Measurements from ENCODE around the gene MBD4. TPM values are rescaled to one million over a fixed set of nuclear protein-coding genes. Genes with fewer than 3 reads are reported as not detected.

The MBD4 gene
- total RNA-seq, 1 experiment from 2014 or later, result 130 TPM

- no peak overlapping the region for H3K4me3 ChIP-seq (ENCODE audit: low read length)
- peaks cover 17% of the 10 kb centered on the region for H3K79me2 ChIP-seq (ENCODE audit: low read length)
- H3K27ac ChIP-seq (ENCODE audit: low read length), result no peak overlapping the region
- peaks cover 23% of the 10 kb centered on the region for H3K4me1 ChIP-seq (ENCODE audit: low read length)
- no peak overlapping the region for H3K4me2 ChIP-seq (ENCODE audit: low read depth, low read length, poor library complexity, severe bottlenecking)
- H3K27me3 ChIP-seq (ENCODE audit: low read length), result no peaks in the 10 kb centered on the region
- peaks cover 2% of the 10 kb centered on the region; the same call in 1 of the 2 replicates for H3K36me3 ChIP-seq (ENCODE audit: insufficient read depth, low read length)
- no peaks in the 10 kb centered on the region for H3K9me3 ChIP-seq (ENCODE audit: low read length)
- H3K9ac ChIP-seq (ENCODE audit: low read length), result no peak overlapping the region
- DNase-seq, result no peak
- H3K9me2 ChIP-seq (replicated peaks; ENCODE audit: insufficient read depth, low read length), result no peaks in the 10 kb centered on the region
- H2AFZ ChIP-seq (ENCODE audit: low read length), result no peak overlapping the region
- H4K20me1 ChIP-seq (ENCODE audit: insufficient read depth, low read depth, low read length), result no peaks in the 10 kb centered on the region
These were observed 3.2 kb upstream of the MBD4 start for GRCh38 chr3:129442947-129443346.

- Histone ChIP-seq H3K27ac (ENCODE audit: low read length) (no peak overlapping the region), H4K20me1 (ENCODE audit: insufficient read depth, low read depth, low read length) (no peaks in the 10 kb centered on the region), H3K9me3 (ENCODE audit: low read length) (no peaks in the 10 kb centered on the region), H3K4me2 (ENCODE audit: low read depth, low read length, poor library complexity, severe bottlenecking) (no peak overlapping the region), H3K27me3 (ENCODE audit: low read length) (no peaks in the 10 kb centered on the region), H3K9me2 (replicated peaks; ENCODE audit: insufficient read depth, low read length) (no peaks in the 10 kb centered on the region), H3K79me2 (ENCODE audit: low read length) (peaks cover 22% of the 10 kb centered on the region), H3K4me1 (ENCODE audit: low read length) (peaks cover 28% of the 10 kb centered on the region), H3K36me3 (ENCODE audit: insufficient read depth, low read length) (peaks cover 5% of the 10 kb centered on the region; the same call in 1 of the 2 replicates), H3K4me3 (ENCODE audit: low read length) (no peak overlapping the region), H2AFZ (ENCODE audit: low read length) (no peak overlapping the region), H3K9ac (ENCODE audit: low read length) (no peak overlapping the region)
- no peak for DNase-seq
These were observed 2.7 kb upstream of the MBD4 start for GRCh38 chr3:129442486-129442885.

- peak overlapping the region; percentile 70 for H3K4me2 ChIP-seq (ENCODE audit: low read depth, low read length, poor library complexity, severe bottlenecking)
- H3K36me3 ChIP-seq (ENCODE audit: insufficient read depth, low read length), result peaks cover 5% of the 10 kb centered on the region; the same call in 1 of the 2 replicates
- peaks cover 29% of the 10 kb centered on the region for H3K79me2 ChIP-seq (ENCODE audit: low read length)
These were observed 2.0 kb upstream of the MBD4 start for GRCh38 chr3:129441782-129442181.

GRCh38 chr3:129441215-129441614 lies 1.5 kb upstream of the MBD4 start:
- no peak for DNase-seq
- no peaks in the 10 kb centered on the region for H4K20me1 ChIP-seq (ENCODE audit: insufficient read depth, low read depth, low read length)
- H2AFZ ChIP-seq (ENCODE audit: low read length), result no peak overlapping the region
- H3K9ac ChIP-seq (ENCODE audit: low read length), result peak overlapping the region; percentile 75
- no peaks in the 10 kb centered on the region for H3K9me3 ChIP-seq (ENCODE audit: low read length)
- no peaks in the 10 kb centered on the region for H3K27me3 ChIP-seq (ENCODE audit: low read length)
- H3K79me2 ChIP-seq (ENCODE audit: low read length), result peaks cover 34% of the 10 kb centered on the region
- H3K9me2 ChIP-seq (replicated peaks; ENCODE audit: insufficient read depth, low read length), result no peaks in the 10 kb centered on the region
- H3K4me2 ChIP-seq (ENCODE audit: low read depth, low read length, poor library complexity, severe bottlenecking), result peak overlapping the region; percentile 70
- H3K27ac ChIP-seq (ENCODE audit: low read length), result no peak overlapping the region
- H3K4me3 ChIP-seq (ENCODE audit: low read length), result peak overlapping the region; percentile 69
- H3K36me3 ChIP-seq (ENCODE audit: insufficient read depth, low read length), result peaks cover 6% of the 10 kb centered on the region; the same call in 1 of the 2 replicates
- H3K4me1 ChIP-seq (ENCODE audit: low read length), result peaks cover 41% of the 10 kb centered on the region

More at GRCh38 chr3:129441782-129442181, 2.0 kb upstream of the MBD4 start:
- Histone ChIP-seq H3K4me1 (ENCODE audit: low read length) (peaks cover 35% of the 10 kb centered on the region), H3K9ac (ENCODE audit: low read length) (no peak overlapping the region), H2AFZ (ENCODE audit: low read length) (no peak overlapping the region), H3K27me3 (ENCODE audit: low read length) (no peaks in the 10 kb centered on the region), H3K27ac (ENCODE audit: low read length) (no peak overlapping the region), H4K20me1 (ENCODE audit: insufficient read depth, low read depth, low read length) (no peaks in the 10 kb centered on the region), H3K4me3 (ENCODE audit: low read length) (0 out of 2 replicates have a peak overlapping the region, but pooled peaks have one; percentile 69), H3K9me3 (ENCODE audit: low read length) (no peaks in the 10 kb centered on the region), H3K9me2 (replicated peaks; ENCODE audit: insufficient read depth, low read length) (no peaks in the 10 kb centered on the region)
- DNase-seq, result no peak

- peaks cover 39% of the 10 kb centered on the region for H3K79me2 ChIP-seq (ENCODE audit: low read length)
- peaks cover 12% of the 10 kb centered on the region; the same call in 1 of the 2 replicates for H3K36me3 ChIP-seq (ENCODE audit: insufficient read depth, low read length)
- H4K20me1 ChIP-seq (ENCODE audit: insufficient read depth, low read depth, low read length), result no peaks in the 10 kb centered on the region
- H3K4me3 ChIP-seq (ENCODE audit: low read length), result peak overlapping the region; percentile 69
- H3K4me2 ChIP-seq (ENCODE audit: low read depth, low read length, poor library complexity, severe bottlenecking), result peak overlapping the region; percentile 70
- H3K27ac ChIP-seq (ENCODE audit: low read length), result peak overlapping the region; percentile 71
- peak; percentile 58 for DNase-seq
- no peak overlapping the region for H2AFZ ChIP-seq (ENCODE audit: low read length)
- no peaks in the 10 kb centered on the region for H3K27me3 ChIP-seq (ENCODE audit: low read length)
- no peaks in the 10 kb centered on the region for H3K9me2 ChIP-seq (replicated peaks; ENCODE audit: insufficient read depth, low read length)
- peaks cover 46% of the 10 kb centered on the region for H3K4me1 ChIP-seq (ENCODE audit: low read length)
- no peaks in the 10 kb centered on the region for H3K9me3 ChIP-seq (ENCODE audit: low read length)
- H3K9ac ChIP-seq (ENCODE audit: low read length), result peak overlapping the region; percentile 75
These were observed 956 bp upstream of the MBD4 start for GRCh38 chr3:129440618-129441190.

- H3K79me2 ChIP-seq (ENCODE audit: low read length), result peaks cover 51% of the 10 kb centered on the region
- no peaks in the 10 kb centered on the region for H4K20me1 ChIP-seq (ENCODE audit: insufficient read depth, low read depth, low read length)
- H3K4me2 ChIP-seq (ENCODE audit: low read depth, low read length, poor library complexity, severe bottlenecking), result peak overlapping the region; percentile 88
- H3K9me2 ChIP-seq (replicated peaks; ENCODE audit: insufficient read depth, low read length), result no peaks in the 10 kb centered on the region
- H3K9me3 ChIP-seq (ENCODE audit: low read length), result no peaks in the 10 kb centered on the region
- peak; percentile 89 for DNase-seq
- peak overlapping the region; percentile 27; the same call in 1 of the 2 replicates for H2AFZ ChIP-seq (ENCODE audit: low read length)
- peaks cover 60% of the 10 kb centered on the region for H3K4me1 ChIP-seq (ENCODE audit: low read length)
- H3K4me3 ChIP-seq (ENCODE audit: low read length), result peak overlapping the region; percentile 91
- H3K27me3 ChIP-seq (ENCODE audit: low read length), result no peaks in the 10 kb centered on the region
- H3K9ac ChIP-seq (ENCODE audit: low read length), result peak overlapping the region; percentile 94
- H3K27ac ChIP-seq (ENCODE audit: low read length), result peak overlapping the region; percentile 93
- H3K36me3 ChIP-seq (ENCODE audit: insufficient read depth, low read length), result peaks cover 13% of the 10 kb centered on the region; the same call in 1 of the 2 replicates
These were observed 427 bp downstream of the MBD4 start for GRCh38 chr3:129439226-129439816.

GRCh38 chr3:129435367-129435766 lies 4.4 kb downstream of the MBD4 start:
- H3K9ac ChIP-seq (ENCODE audit: low read length), result peak overlapping the region; percentile 94
- peaks cover 59% of the 10 kb centered on the region for H3K79me2 ChIP-seq (ENCODE audit: low read length)
- no peaks in the 10 kb centered on the region for H4K20me1 ChIP-seq (ENCODE audit: insufficient read depth, low read depth, low read length)
- no peak for DNase-seq
- H3K9me2 ChIP-seq (replicated peaks; ENCODE audit: insufficient read depth, low read length), result no peaks in the 10 kb centered on the region
- H3K4me2 ChIP-seq (ENCODE audit: low read depth, low read length, poor library complexity, severe bottlenecking), result peak overlapping the region; percentile 88
- H3K36me3 ChIP-seq (ENCODE audit: insufficient read depth, low read length), result peaks cover 48% of the 10 kb centered on the region; the same call in 1 of the 2 replicates
- H3K27me3 ChIP-seq (ENCODE audit: low read length), result no peaks in the 10 kb centered on the region
- no peak overlapping the region for H2AFZ ChIP-seq (ENCODE audit: low read length)
- no peaks in the 10 kb centered on the region for H3K9me3 ChIP-seq (ENCODE audit: low read length)
- peak overlapping the region; percentile 93 for H3K27ac ChIP-seq (ENCODE audit: low read length)
- H3K4me1 ChIP-seq (ENCODE audit: low read length), result peaks cover 54% of the 10 kb centered on the region
- H3K4me3 ChIP-seq (ENCODE audit: low read length), result peak overlapping the region; percentile 91

GRCh38 chr3:129434140-129434539 lies 5.6 kb downstream of the MBD4 start:
- Histone ChIP-seq H4K20me1 (ENCODE audit: insufficient read depth, low read depth, low read length) (no peaks in the 10 kb centered on the region), H3K27me3 (ENCODE audit: low read length) (no peaks in the 10 kb centered on the region), H3K9ac (ENCODE audit: low read length) (peak overlapping the region; percentile 94), H2AFZ (ENCODE audit: low read length) (no peak overlapping the region), H3K4me3 (ENCODE audit: low read length) (peak overlapping the region; percentile 91), H3K79me2 (ENCODE audit: low read length) (peaks cover 54% of the 10 kb centered on the region), H3K4me2 (ENCODE audit: low read depth, low read length, poor library complexity, severe bottlenecking) (peak overlapping the region; percentile 88), H3K9me2 (replicated peaks; ENCODE audit: insufficient read depth, low read length) (no peaks in the 10 kb centered on the region), H3K36me3 (ENCODE audit: insufficient read depth, low read length) (peaks cover 53% of the 10 kb centered on the region; the same call in 1 of the 2 replicates), H3K9me3 (ENCODE audit: low read length) (no peaks in the 10 kb centered on the region), H3K27ac (ENCODE audit: low read length) (peak overlapping the region; percentile 93), H3K4me1 (ENCODE audit: low read length) (peaks cover 57% of the 10 kb centered on the region)
- no peak for DNase-seq

All from Karpas-422 (cell line).